HepG2 (cell line): ENCODE data around the gene BLOC1S4. TPM values are rescaled to one million over a fixed set of nuclear protein-coding genes. Genes with fewer than 3 reads are reported as not detected.

Experiments used
- ATAC-seq: fragments of 200-7000 bp; cut with Tn5 transposase; 3 replicates; pipeline ENCODE4 v1.9.1; 2020; ENCODE audit warnings: mild to moderate bottlenecking, moderate library complexity
- BruUV-seq: library from RNA; stranded (reverse); fragments of 400-500 nt; replicated peaks from 2 replicates; lab custom pipeline; 2021; lab: Mats Ljungman, UMichigan
- CTCF ChIA-PET: fragments of 300-600 bp; formaldehyde crosslinking; extraction: SDS; loops from one replicate; lab custom pipeline; 2021; ENCODE audit warnings: low total read pairs, inconsistent platforms, low intra/inter-chr PET ratio; lab: Yijun Ruan, JAX
- POLR2A ChIA-PET: fragments of 350-600 bp; sonication (Branson Sonifier 250); formaldehyde crosslinking; loops from one replicate; lab custom pipeline; 2020; ENCODE audit warnings: antibody characterized with exemption, inconsistent platforms; lab: Yijun Ruan, JAX
- DNase-seq: peaks from one replicate; pipeline ENCODE4 v3.0.0-alpha.2; 2015; ENCODE audit warnings: low spot score
- FAIRE-seq: peaks from 3 replicates; lab custom pipeline; 2011; peaks lifted over from hg19 to GRCh38; lab: Jason Lieb, UNC
- H2AFZ ChIP-seq: one replicate; pipeline ENCODE4 v1.6.1; 2011; ENCODE audit warnings: low read length, inconsistent platforms
- H3K27ac ChIP-seq: fragments of 300-600 bp; 3 replicates; pipeline ENCODE4 v1.8.0; 2011; ENCODE audit warnings: mixed run types, mild to moderate bottlenecking, mixed read lengths, low read length, inconsistent platforms; ENCODE audit not compliant: insufficient read depth; ENCODE audit errors: extremely low read length
- H3K27me3 ChIP-seq, 2 experiments: fragments of 200-600 bp in 1 of 2; 2 replicates in 1 of 2; 3 replicates in 1 of 2; pipeline versions ENCODE4 v1.6.0 to v1.8.0; 2011; ENCODE audit warnings: low read length in 2 of 2, mild to moderate bottlenecking in 2 of 2, moderate library complexity in 2 of 2, inconsistent platforms in 1 of 2; ENCODE audit not compliant: insufficient read depth in 2 of 2, control insufficient read depth in 1 of 2
- H3K36me3 ChIP-seq, 2 experiments: fragments of 200-600 bp in 1 of 2; replicated peaks in 1 of 2; 2 replicates in 1 of 2; 3 replicates in 1 of 2; pipeline versions ENCODE4 v1.5.1 to v1.8.0; 2011; ENCODE audit warnings: low read length in 2 of 2, inconsistent platforms in 1 of 2; ENCODE audit not compliant: insufficient read depth in 2 of 2, control insufficient read depth in 1 of 2
- H3K4me1 ChIP-seq: 2 replicates; pipeline ENCODE4 v1.5.1; 2012; ENCODE audit warnings: low read length, inconsistent platforms; ENCODE audit not compliant: insufficient read depth
- H3K4me2 ChIP-seq: 2 replicates; pipeline ENCODE4 v1.6.0; 2011; ENCODE audit warnings: low read depth, low read length, inconsistent platforms
- H3K4me3 ChIP-seq, 3 experiments: fragments of 200-600 bp in 1 of 3; sonication (generic), shearing (Covaris generic) in 1 of 3; replicated peaks in 1 of 3; 2 replicates each; pipeline ENCODE4 v1.5.1; 2011 to 2016; ENCODE audit warnings: low read length in 3 of 3, inconsistent platforms in 2 of 3, low read depth in 2 of 3, mild to moderate bottlenecking in 2 of 3, control low read depth in 1 of 3, mixed read lengths in 1 of 3; ENCODE audit not compliant: insufficient read depth in 1 of 3
- H3K79me2 ChIP-seq: one replicate; pipeline ENCODE4 v1.6.1; 2011; ENCODE audit warnings: low read length, inconsistent platforms; ENCODE audit not compliant: insufficient read depth
- H3K9ac ChIP-seq: 2 replicates; pipeline ENCODE4 v1.6.0; 2011; ENCODE audit warnings: mild to moderate bottlenecking, low read depth, low read length, inconsistent platforms; ENCODE audit not compliant: insufficient read depth
- H3K9me3 ChIP-seq: 2 replicates; pipeline ENCODE4 v1.5.1; 2012; ENCODE audit warnings: mild to moderate bottlenecking, low read length
- H4K20me1 ChIP-seq: 2 replicates; pipeline ENCODE4 v1.6.0; 2011; ENCODE audit warnings: inconsistent platforms, mild to moderate bottlenecking, low read length, moderate library complexity; ENCODE audit not compliant: insufficient read depth
- DR1 ChIP-seq: sonication (generic); formaldehyde crosslinking; IDR thresholded peaks from 2 replicates; pipeline ENCODE4 v1.8.0; 2021; ENCODE audit warnings: mild to moderate bottlenecking, missing genetic modification reagents, inconsistent platforms
- FOSL2 ChIP-seq: sonication (generic); formaldehyde crosslinking; IDR thresholded peaks from 2 replicates; pipeline ENCODE4 v1.4.0; 2020; ENCODE audit warnings: missing genetic modification reagents
- HDAC1 ChIP-seq: sonication (generic); formaldehyde crosslinking; IDR thresholded peaks from 2 replicates; pipeline ENCODE4 v1.5.1; 2020; ENCODE audit warnings: mild to moderate bottlenecking, missing genetic modification reagents
- HNRNPLL ChIP-seq: fragments of 200-400 bp; formaldehyde crosslinking; IDR thresholded peaks from 2 replicates; pipeline ENCODE4 v1.6.1; 2017; ENCODE audit warnings: mild to moderate bottlenecking, low read depth, low read length; ENCODE audit not compliant: poor library complexity, severe bottlenecking
- HOMEZ ChIP-seq: IDR thresholded peaks from 2 replicates; pipeline ENCODE4 v1.6.1; 2016; ENCODE audit warnings: low read depth
- ISL2 ChIP-seq: sonication (generic); formaldehyde crosslinking; IDR thresholded peaks from 2 replicates; pipeline ENCODE4 v1.5.0; 2020; ENCODE audit warnings: missing genetic modification reagents
- MAX ChIP-seq: IDR thresholded peaks from 2 replicates; pipeline ENCODE4 v1.6.1; 2012; ENCODE audit warnings: inconsistent platforms
- PAF1 ChIP-seq: IDR thresholded peaks from 2 replicates; pipeline ENCODE4 v1.6.1; 2016; ENCODE audit warnings: missing genetic modification reagents, missing compliant biosample characterization
- PITX1 ChIP-seq: sonication (generic); formaldehyde crosslinking; IDR thresholded peaks from 2 replicates; pipeline ENCODE4 v1.5.1; 2020; ENCODE audit warnings: mild to moderate bottlenecking, missing genetic modification reagents
- RBFOX2 ChIP-seq: fragments of 200-400 bp; formaldehyde crosslinking; IDR thresholded peaks from 2 replicates; pipeline ENCODE4 v1.6.1; 2017; ENCODE audit warnings: low read depth, mild to moderate bottlenecking, low read length
- YEATS2 ChIP-seq: sonication (generic); formaldehyde crosslinking; IDR thresholded peaks from 2 replicates; pipeline ENCODE4 v1.4.0; 2020; ENCODE audit warnings: missing genetic modification reagents, borderline replicate concordance
- ZC3H4 ChIP-seq: sonication (generic); formaldehyde crosslinking; IDR thresholded peaks from 2 replicates; pipeline ENCODE4 v1.4.0; 2020; ENCODE audit warnings: missing genetic modification reagents, borderline replicate concordance
- ZFP1 ChIP-seq: IDR thresholded peaks from 2 replicates; pipeline ENCODE4 v1.6.1; 2016
- ZFP37 ChIP-seq: sonication (generic); formaldehyde crosslinking; IDR thresholded peaks from 2 replicates; pipeline ENCODE4 v1.4.0; 2020; ENCODE audit warnings: missing genetic modification reagents, borderline replicate concordance
- ZHX1 ChIP-seq: sonication (generic); formaldehyde crosslinking; IDR thresholded peaks from 2 replicates; pipeline ENCODE4 v1.8.1; 2022; ENCODE audit warnings: low read depth, mild to moderate bottlenecking, missing genetic modification reagents
- WGBS: methylation state at CpG from one replicate; pipeline ENCODE4 v1.1.6; 2017; ENCODE audit warnings: low lambda C conversion rate; 5-methylcytosine and 5-hydroxymethylcytosine counted together
- in situ Hi-C: cut with HindIII; loops from 2 replicates; pipeline ENCODE4 v1.10.0; 2017; ENCODE audit warnings: low pct_unique_long_range_greater_than_20kb; ENCODE audit not compliant: extremely low pct_ligation_motif_present
- intact Hi-C: fragments of 100-400 bp; cut with micrococcal nuclease; formaldehyde crosslinking; loops from one replicate; pipeline ENCODE4 v1.10.0; 2022; ENCODE audit not compliant: unreplicated experiment
- polyA plus RNA-seq, 8 experiments: library from polyadenylated mRNA; depleted of rRNA in 3 of 8; stranded (reverse) in 7 of 8; unstranded in 1 of 8; fragments of >200 nt; fragmentation: Illumina TruSeq in 4 of 8; extraction: Trizol in 4 of 8; gene quantifications; 2 replicates each; pipeline versions ENCODE4 v1.2.1 to v1.2.3, GENCODE V29; 2011 to 2016; ENCODE audit warnings: low read depth in 4 of 8, missing spikeins in 1 of 8, mixed read lengths in 1 of 8; ENCODE audit not compliant: insufficient read depth in 1 of 8
- total RNA-seq, 5 experiments: library from RNA; depleted of rRNA; stranded (reverse); fragments of >200 nt; fragmentation: Illumina TruSeq; extraction: Trizol; gene quantifications; 2 replicates each; pipeline ENCODE4 v1.2.3, GENCODE V29; 2016; ENCODE audit warnings: low read depth in 1 of 5
- TF ChIP-seq, protein P1 (sequence below): sonication (generic); formaldehyde crosslinking; IDR thresholded peaks from 2 replicates; pipeline ENCODE4 v1.8.0; 2023; ENCODE audit warnings: mild to moderate bottlenecking, missing genetic modification reagents

Gene BLOC1S4
- total and polyA plus RNA-seq, 2 of the 13 experiments (the other 11 are each of a cell fraction or from before 2014, with no cell fraction given), result 15.5 to 20.9 TPM

DNA sequence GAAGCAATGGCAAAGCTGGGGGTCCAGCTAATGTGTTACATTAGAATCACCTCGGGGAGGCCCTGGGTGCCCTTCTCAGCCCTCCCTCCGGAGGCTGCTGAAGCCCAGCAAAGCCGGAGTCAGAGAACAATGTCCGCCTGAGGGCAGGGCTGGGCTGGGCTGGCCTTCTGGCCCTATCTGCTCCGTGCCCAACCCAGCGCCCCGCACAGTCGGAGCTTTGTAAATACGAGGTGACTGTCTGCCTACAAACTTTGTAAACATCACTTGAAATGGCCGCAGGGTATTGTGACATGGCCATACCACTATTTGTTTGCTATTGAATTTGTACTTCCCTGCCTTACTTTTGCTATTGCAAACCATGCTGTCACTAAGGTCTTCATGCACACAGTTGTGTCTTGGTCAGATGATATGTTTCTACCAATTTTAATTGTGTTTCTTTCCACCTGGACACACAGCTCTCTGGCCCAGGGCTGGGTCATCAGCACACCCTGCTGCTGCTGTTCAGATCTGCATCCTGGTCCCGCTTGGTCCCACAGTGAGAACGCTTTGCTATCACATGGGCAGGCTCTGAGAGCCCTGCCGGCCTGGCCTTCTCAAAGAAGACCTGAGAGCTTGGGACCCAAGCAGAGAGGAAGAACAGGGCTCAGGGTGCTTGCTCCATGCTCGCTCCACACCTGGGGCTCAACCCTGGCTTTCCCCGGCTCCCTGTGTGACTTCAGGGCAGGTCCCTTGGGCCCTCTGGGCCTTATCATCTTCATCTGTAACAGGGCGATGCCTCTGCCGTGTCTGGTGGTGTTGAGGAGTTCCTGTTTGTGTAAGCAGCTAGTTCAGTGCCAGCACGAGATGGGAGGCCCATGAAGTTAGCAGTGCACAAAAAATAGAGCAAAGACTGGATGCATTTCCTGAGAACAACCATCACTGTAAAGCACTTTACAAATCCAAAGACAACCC, 20.0 kb upstream of the BLOC1S4 start (continued):
- TF ChIP-seq YEATS2 (CRISPR knock-in tag) (peak; percentile 82; the same call in 1 of the 2 replicates), FOSL2 (CRISPR knock-in tag) (peak; percentile 91), ISL2 (CRISPR knock-in tag) (peak; percentile 93), PITX1 (peak; percentile 92)

- H3K27ac ChIP-seq, result peak overlapping the region; percentile 84
- H3K4me3 ChIP-seq, result peak overlapping the region in 1 of 3 experiments; percentile 49; a peak in 3 of 6 replicates
- ChIA-PET POLR2A (interaction anchor here (1.4 to 4.6 kb wide), 9 partner anchors 9 to 197 kb away, joined by 5 to 65 read pairs (median 8); partner anchors contain the start of genes BLOC1S4 and MRFAP1L1), CTCF (no interaction called here)
- ATAC-seq, result no peak
- no peak overlapping the region for H2AFZ ChIP-seq
- H3K4me1 ChIP-seq, result peaks cover 54% of the 10 kb centered on the region
- no peak for DNase-seq
- FAIRE-seq, result no peak
- H3K27me3 ChIP-seq, result no peaks in the 10 kb centered on the region; a peak in 1 of 5 replicates
- H3K9ac ChIP-seq, result peak overlapping the region; percentile 91; the same call in 1 of the 2 replicates
- intact Hi-C loops (no loop called here), in situ Hi-C loops (no loop called here)
- peaks cover 10% of the 10 kb centered on the region; the same call in 1 of the 2 replicates for H4K20me1 ChIP-seq
- H3K4me2 ChIP-seq, result peak overlapping the region; percentile 93
- H3K36me3 ChIP-seq, result peaks cover 4 to 12% of the 10 kb centered on the region in 2 experiments; a peak in 3 of 5 replicates
- WGBS, result 71% methylated on average over 5 of the region's 8 CpGs
- no TSS peak for BruUV-seq
- H3K9me3 ChIP-seq, result no peaks in the 10 kb centered on the region
- H3K79me2 ChIP-seq, result peaks cover 39% of the 10 kb centered on the region
- TF ChIP-seq HDAC1 (CRISPR knock-in tag) (no peak), ZFP1 (CRISPR knock-in tag) (no peak), RBFOX2 (0 out of 2 replicates have a peak, but pooled peaks have one; percentile 28), MAX (no peak), HNRNPLL (no peak), ZFP37 (CRISPR knock-in tag) (no peak), DR1 (CRISPR knock-in tag) (no peak), PAF1 (CRISPR knock-in tag) (peak; percentile 66), HOMEZ (CRISPR knock-in tag) (no peak), ZHX1 (no peak), ZC3H4 (CRISPR knock-in tag) (peak; percentile 86; the same call in 1 of the 2 replicates)
- TF ChIP-seq, protein P1, sequence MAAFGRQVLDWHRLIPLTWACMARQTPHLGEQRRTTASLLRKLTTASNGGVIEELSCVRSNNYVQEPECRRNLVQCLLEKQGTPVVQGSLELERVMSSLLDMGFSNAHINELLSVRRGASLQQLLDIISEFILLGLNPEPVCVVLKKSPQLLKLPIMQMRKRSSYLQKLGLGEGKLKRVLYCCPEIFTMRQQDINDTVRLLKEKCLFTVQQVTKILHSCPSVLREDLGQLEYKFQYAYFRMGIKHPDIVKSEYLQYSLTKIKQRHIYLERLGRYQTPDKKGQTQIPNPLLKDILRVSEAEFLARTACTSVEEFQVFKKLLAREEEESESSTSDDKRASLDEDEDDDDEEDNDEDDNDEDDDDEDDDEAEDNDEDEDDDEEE (CRISPR knock-in tag), result no peak
Measured at GRCh38 chr4:6696611-6697010, 19.4 kb upstream of the BLOC1S4 start.
